H1 (cell line): ENCODE results near the gene SS18. TPM values are rescaled to one million over a fixed set of nuclear protein-coding genes. Genes with fewer than 3 reads are reported as not detected.

Experiments
- BACH1 ChIP-seq: IDR thresholded peaks from 2 replicates; pipeline ENCODE4 v1.6.1; 2012; ENCODE audit warnings: low read length, improper control_type of control experiment
- CHD7 ChIP-seq: fragments of 300-600 bp; sonication (generic); IDR thresholded peaks from 2 replicates; pipeline ENCODE4 v1.7.1; 2012; ENCODE audit warnings: low read length, moderate library complexity, mild to moderate bottlenecking, inconsistent platforms; ENCODE audit not compliant: insufficient replicate concordance
- CTCF ChIP-seq, 3 experiments: IDR thresholded peaks; 1 replicate in 2 of 3; 2 replicates in 1 of 3; pipeline versions ENCODE4 v1.5.1 to v1.6.1; 2011; ENCODE audit warnings: low read length in 3 of 3, mild to moderate bottlenecking in 3 of 3, inconsistent platforms in 2 of 3, low read depth in 1 of 3, moderate library complexity in 1 of 3; ENCODE audit not compliant: insufficient read depth in 1 of 3; ENCODE audit errors: control extremely low read depth in 1 of 3
- GABPA ChIP-seq: IDR thresholded peaks from 2 replicates; pipeline ENCODE4 v1.6.1; 2011; ENCODE audit warnings: mild to moderate bottlenecking, low read length, moderate library complexity, borderline replicate concordance; ENCODE audit not compliant: insufficient read depth
- KDM4A ChIP-seq: IDR thresholded peaks from one replicate; pipeline ENCODE4 v1.7.1; 2012; ENCODE audit warnings: low read depth, mild to moderate bottlenecking, moderate library complexity, low read length, inconsistent platforms; ENCODE audit not compliant: severe bottlenecking
- RAD21 ChIP-seq, 2 experiments: IDR thresholded peaks in 1 of 2; conservative IDR thresholded peaks in 1 of 2; 2 replicates each; pipeline ENCODE4 v1.6.1; 2011; ENCODE audit warnings: low read depth in 2 of 2, low read length in 2 of 2, improper control_type of control experiment in 1 of 2, inconsistent platforms in 1 of 2, mild to moderate bottlenecking in 1 of 2, moderate library complexity in 1 of 2
- SIRT6 ChIP-seq: IDR thresholded peaks from one replicate; pipeline ENCODE4 v1.7.1; 2012; ENCODE audit warnings: low read length, inconsistent platforms
- TBP ChIP-seq: IDR thresholded peaks from 2 replicates; pipeline ENCODE4 v1.6.1; 2011; ENCODE audit warnings: low read depth, low read length, improper control_type of control experiment
- polyA plus RNA-seq, 7 experiments: library from polyadenylated mRNA; depleted of rRNA in 3 of 7; stranded (reverse) in 5 of 7; unstranded in 2 of 7; fragments of >200 nt in 5 of 7; fragments of 200-250 nt in 2 of 7; gene quantifications; 1 replicate in 5 of 7; 2 replicates in 1 of 7; 4 replicates in 1 of 7; pipeline versions ENCODE4 v1.2.1 to v1.2.3, GENCODE V29; 2011 to 2013; ENCODE audit warnings: missing spikeins in 2 of 7, mixed read lengths in 2 of 7
- total RNA-seq: library from RNA; stranded (reverse); fragmentation: NEBNext Ultra II Directional; extraction: Animal tissue kit (Norgen Biotek cat#: 25700); gene quantifications from 2 replicates; pipeline ENCODE4 v1.2.1, GENCODE V29; 2021

SS18 gene
- total and polyA plus RNA-seq, 2 of the 8 experiments (the other 6 are each of a cell fraction or from before 2014, with no cell fraction given), result 83.5 to 106 TPM

- TF ChIP-seq CHD7 (no peak), BACH1 (no peak), KDM4A (no peak), TBP (no peak), RAD21 (IDR thresholded peaks at IDR 0.05 in 1 of 2, conservative IDR thresholded peaks at IDR 0.05 in 1 of 2; ENCODE audit: low read depth in 2 of 2, low read length in 2 of 2) (no peak), GABPA (no peak), SIRT6 (no peak), CTCF (IDR thresholded peaks at IDR 0.05; ENCODE audit: control extremely low read depth in 1 of 3, insufficient read depth in 1 of 3, low read depth in 1 of 3, low read length in 3 of 3) (no peak)
Measured at GRCh38 chr18:25982961-25983360, 107.5 kb downstream of the SS18 start (continued).
